Measurements from ENCODE around the gene YES1. TPM values are rescaled to one million over a fixed set of nuclear protein-coding genes. Genes with fewer than 3 reads are reported as not detected.

Gene YES1
- total and polyA plus RNA-seq, 2 of the 13 experiments (the other 11 are each of a cell fraction or from before 2014, with no cell fraction given), result 17.2 to 70.8 TPM

DNA sequence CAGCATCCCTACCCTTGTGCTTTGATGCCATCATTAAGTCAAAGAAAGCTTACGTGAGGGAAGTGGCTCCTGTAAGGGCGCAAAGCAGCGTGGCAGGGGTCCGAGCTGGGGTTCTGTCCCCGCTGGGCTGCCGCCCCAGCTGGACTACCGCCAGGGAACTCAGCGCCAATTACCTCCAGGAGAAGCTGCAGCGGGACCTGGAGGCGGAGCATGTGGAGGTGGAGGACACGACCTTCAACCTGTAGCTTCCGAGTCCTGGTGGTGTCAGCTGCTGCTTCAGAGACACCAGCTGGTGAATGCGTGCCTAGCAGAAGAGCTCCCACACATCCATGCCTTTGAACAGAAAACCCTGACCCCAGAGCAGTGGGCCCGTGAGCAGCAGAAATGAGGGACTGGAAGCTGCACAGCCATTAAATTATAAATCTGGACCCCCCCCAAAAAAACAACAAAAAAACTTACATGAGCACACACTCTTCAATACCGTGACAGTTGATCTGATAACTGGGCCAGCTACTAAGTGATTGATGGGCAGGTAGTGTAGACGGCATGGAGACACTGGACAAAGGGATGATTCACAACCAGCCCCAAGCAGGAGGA is 20.1 kb upstream of the YES1 start (continued):
- TF ChIP-seq ZNF570 (CRISPR knock-in tag; IDR thresholded peaks at IDR 0.05; ENCODE audit: borderline replicate concordance) (no peak), TARDBP (CRISPR knock-in tag; IDR thresholded peaks at IDR 0.05) (no peak), ZNF781 (CRISPR knock-in tag; IDR thresholded peaks at IDR 0.05; ENCODE audit: borderline replicate concordance, not compliant biosample characterization) (no peak), HIVEP1 (CRISPR knock-in tag; IDR thresholded peaks at IDR 0.05) (no peak), TBP (CRISPR knock-in tag; IDR thresholded peaks at IDR 0.05) (no peak), NFATC3 (CRISPR knock-in tag; IDR thresholded peaks at IDR 0.05) (no peak), ZFP82 (CRISPR knock-in tag; IDR thresholded peaks at IDR 0.05; ENCODE audit: borderline replicate concordance) (no peak), ZNF749 (CRISPR knock-in tag; IDR thresholded peaks at IDR 0.05; ENCODE audit: borderline replicate concordance) (no peak), ZSCAN9 (CRISPR knock-in tag; IDR thresholded peaks at IDR 0.05; ENCODE audit: borderline replicate concordance) (no peak), ZNF598 (CRISPR knock-in tag; IDR thresholded peaks at IDR 0.05; ENCODE audit: borderline replicate concordance) (no peak), CBX2 (IDR thresholded peaks at IDR 0.05; ENCODE audit: low read depth, low read length) (no peak), CBX2 (CRISPR knock-in tag; IDR thresholded peaks at IDR 0.05; ENCODE audit: low read depth) (no peak), ZFP62 (CRISPR knock-in tag; IDR thresholded peaks at IDR 0.05) (no peak), SRY (CRISPR knock-in tag; IDR thresholded peaks at IDR 0.05) (no peak), ZNF230 (CRISPR knock-in tag; IDR thresholded peaks at IDR 0.05) (peak; percentile 64; the same call in 1 of the 2 replicates), FLYWCH1 (CRISPR knock-in tag; IDR thresholded peaks at IDR 0.05) (no peak), ZNF264 (CRISPR knock-in tag; IDR thresholded peaks at IDR 0.05) (0 out of 2 replicates have a peak, but pooled peaks have one; percentile 23), CENPT (CRISPR knock-in tag; IDR thresholded peaks at IDR 0.05; ENCODE audit: low read depth) (no peak), TGIF2 (CRISPR knock-in tag; IDR thresholded peaks at IDR 0.05) (peak; percentile 28; the same call in 1 of the 2 replicates)
- TF ChIP-seq, protein P1, sequence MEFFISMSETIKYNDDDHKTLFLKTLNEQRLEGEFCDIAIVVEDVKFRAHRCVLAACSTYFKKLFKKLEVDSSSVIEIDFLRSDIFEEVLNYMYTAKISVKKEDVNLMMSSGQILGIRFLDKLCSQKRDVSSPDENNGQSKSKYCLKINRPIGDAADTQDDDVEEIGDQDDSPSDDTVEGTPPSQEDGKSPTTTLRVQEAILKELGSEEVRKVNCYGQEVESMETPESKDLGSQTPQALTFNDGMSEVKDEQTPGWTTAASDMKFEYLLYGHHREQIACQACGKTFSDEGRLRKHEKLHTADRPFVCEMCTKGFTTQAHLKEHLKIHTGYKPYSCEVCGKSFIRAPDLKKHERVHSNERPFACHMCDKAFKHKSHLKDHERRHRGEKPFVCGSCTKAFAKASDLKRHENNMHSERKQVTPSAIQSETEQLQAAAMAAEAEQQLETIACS (CRISPR knock-in tag; IDR thresholded peaks at IDR 0.05), result no peak
- TF ChIP-seq, protein P2, sequence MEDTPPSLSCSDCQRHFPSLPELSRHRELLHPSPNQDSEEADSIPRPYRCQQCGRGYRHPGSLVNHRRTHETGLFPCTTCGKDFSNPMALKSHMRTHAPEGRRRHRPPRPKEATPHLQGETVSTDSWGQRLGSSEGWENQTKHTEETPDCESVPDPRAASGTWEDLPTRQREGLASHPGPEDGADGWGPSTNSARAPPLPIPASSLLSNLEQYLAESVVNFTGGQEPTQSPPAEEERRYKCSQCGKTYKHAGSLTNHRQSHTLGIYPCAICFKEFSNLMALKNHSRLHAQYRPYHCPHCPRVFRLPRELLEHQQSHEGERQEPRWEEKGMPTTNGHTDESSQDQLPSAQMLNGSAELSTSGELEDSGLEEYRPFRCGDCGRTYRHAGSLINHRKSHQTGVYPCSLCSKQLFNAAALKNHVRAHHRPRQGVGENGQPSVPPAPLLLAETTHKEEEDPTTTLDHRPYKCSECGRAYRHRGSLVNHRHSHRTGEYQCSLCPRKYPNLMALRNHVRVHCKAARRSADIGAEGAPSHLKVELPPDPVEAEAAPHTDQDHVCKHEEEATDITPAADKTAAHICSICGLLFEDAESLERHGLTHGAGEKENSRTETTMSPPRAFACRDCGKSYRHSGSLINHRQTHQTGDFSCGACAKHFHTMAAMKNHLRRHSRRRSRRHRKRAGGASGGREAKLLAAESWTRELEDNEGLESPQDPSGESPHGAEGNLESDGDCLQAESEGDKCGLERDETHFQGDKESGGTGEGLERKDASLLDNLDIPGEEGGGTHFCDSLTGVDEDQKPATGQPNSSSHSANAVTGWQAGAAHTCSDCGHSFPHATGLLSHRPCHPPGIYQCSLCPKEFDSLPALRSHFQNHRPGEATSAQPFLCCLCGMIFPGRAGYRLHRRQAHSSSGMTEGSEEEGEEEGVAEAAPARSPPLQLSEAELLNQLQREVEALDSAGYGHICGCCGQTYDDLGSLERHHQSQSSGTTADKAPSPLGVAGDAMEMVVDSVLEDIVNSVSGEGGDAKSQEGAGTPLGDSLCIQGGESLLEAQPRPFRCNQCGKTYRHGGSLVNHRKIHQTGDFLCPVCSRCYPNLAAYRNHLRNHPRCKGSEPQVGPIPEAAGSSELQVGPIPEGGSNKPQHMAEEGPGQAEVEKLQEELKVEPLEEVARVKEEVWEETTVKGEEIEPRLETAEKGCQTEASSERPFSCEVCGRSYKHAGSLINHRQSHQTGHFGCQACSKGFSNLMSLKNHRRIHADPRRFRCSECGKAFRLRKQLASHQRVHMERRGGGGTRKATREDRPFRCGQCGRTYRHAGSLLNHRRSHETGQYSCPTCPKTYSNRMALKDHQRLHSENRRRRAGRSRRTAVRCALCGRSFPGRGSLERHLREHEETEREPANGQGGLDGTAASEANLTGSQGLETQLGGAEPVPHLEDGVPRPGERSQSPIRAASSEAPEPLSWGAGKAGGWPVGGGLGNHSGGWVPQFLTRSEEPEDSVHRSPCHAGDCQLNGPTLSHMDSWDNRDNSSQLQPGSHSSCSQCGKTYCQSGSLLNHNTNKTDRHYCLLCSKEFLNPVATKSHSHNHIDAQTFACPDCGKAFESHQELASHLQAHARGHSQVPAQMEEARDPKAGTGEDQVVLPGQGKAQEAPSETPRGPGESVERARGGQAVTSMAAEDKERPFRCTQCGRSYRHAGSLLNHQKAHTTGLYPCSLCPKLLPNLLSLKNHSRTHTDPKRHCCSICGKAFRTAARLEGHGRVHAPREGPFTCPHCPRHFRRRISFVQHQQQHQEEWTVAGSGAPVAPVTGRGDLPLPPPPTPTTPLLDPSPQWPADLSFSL (CRISPR knock-in tag; IDR thresholded peaks at IDR 0.05), result no peak
- TF ChIP-seq, protein P3, sequence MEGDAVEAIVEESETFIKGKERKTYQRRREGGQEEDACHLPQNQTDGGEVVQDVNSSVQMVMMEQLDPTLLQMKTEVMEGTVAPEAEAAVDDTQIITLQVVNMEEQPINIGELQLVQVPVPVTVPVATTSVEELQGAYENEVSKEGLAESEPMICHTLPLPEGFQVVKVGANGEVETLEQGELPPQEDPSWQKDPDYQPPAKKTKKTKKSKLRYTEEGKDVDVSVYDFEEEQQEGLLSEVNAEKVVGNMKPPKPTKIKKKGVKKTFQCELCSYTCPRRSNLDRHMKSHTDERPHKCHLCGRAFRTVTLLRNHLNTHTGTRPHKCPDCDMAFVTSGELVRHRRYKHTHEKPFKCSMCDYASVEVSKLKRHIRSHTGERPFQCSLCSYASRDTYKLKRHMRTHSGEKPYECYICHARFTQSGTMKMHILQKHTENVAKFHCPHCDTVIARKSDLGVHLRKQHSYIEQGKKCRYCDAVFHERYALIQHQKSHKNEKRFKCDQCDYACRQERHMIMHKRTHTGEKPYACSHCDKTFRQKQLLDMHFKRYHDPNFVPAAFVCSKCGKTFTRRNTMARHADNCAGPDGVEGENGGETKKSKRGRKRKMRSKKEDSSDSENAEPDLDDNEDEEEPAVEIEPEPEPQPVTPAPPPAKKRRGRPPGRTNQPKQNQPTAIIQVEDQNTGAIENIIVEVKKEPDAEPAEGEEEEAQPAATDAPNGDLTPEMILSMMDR (CRISPR knock-in tag; IDR thresholded peaks at IDR 0.05), result peak; percentile 89

Data from HepG2 (cell line).